Neural progenitor cell (in vitro differentiated cells): ENCODE results near the gene TMEM132E. TPM values are rescaled to one million over a fixed set of nuclear protein-coding genes. Genes with fewer than 3 reads are reported as not detected.

Source experiments
- DNase-seq: peaks from one replicate; pipeline ENCODE4 v3.0.0-alpha.2; 2016; ENCODE audit warnings: low spot score
- H2AFZ ChIP-seq: fragments of 200-600 bp; sonication (generic); replicated peaks from 2 replicates; pipeline ENCODE4 v1.6.1; 2016; ENCODE audit warnings: antibody characterized with exemption
- H3F3A ChIP-seq: fragments of 200-600 bp; sonication (generic); 2 replicates; pipeline ENCODE4 v1.6.1; 2016; ENCODE audit warnings: antibody characterized with exemption, low read depth
- H3K27ac ChIP-seq: fragments of 200-600 bp; sonication (generic); 2 replicates; pipeline ENCODE4 v1.5.1; 2016; ENCODE audit warnings: mild to moderate bottlenecking
- H3K27me3 ChIP-seq: fragments of 200-600 bp; sonication (generic); 2 replicates; pipeline ENCODE4 v1.6.1; 2016; ENCODE audit warnings: mild to moderate bottlenecking, moderate library complexity
- H3K36me3 ChIP-seq: fragments of 200-600 bp; sonication (generic); 2 replicates; pipeline ENCODE4 v1.5.1; 2016
- H3K4me1 ChIP-seq: fragments of 200-600 bp; sonication (generic); 2 replicates; pipeline ENCODE4 v1.6.1; 2016; ENCODE audit warnings: mixed run types
- H3K4me2 ChIP-seq: fragments of 200-600 bp; sonication (generic); 2 replicates; pipeline ENCODE4 v1.6.1; 2016
- H3K4me3 ChIP-seq: fragments of 200-600 bp; sonication (generic); 2 replicates; pipeline ENCODE4 v1.5.1; 2016
- H3K79me2 ChIP-seq: fragments of 200-600 bp; sonication (generic); 2 replicates; pipeline ENCODE4 v1.6.1; 2016; ENCODE audit warnings: low read depth
- H3K9ac ChIP-seq: fragments of 200-600 bp; sonication (generic); 2 replicates; pipeline ENCODE4 v1.6.1; 2016
- H3K9me3 ChIP-seq: fragments of 200-600 bp; sonication (generic); 2 replicates; pipeline ENCODE4 v1.5.1; 2016; ENCODE audit warnings: low read depth
- H4K20me1 ChIP-seq: fragments of 200-600 bp; sonication (generic); 2 replicates; pipeline ENCODE4 v1.6.1; 2016; ENCODE audit warnings: low read depth
- H3K27ac Mint-ChIP-seq: 3 replicates; pipeline ENCODE4 v1.8.0; 2021; ENCODE audit warnings: mixed read lengths
- H3K27me3 Mint-ChIP-seq: 2 replicates; pipeline ENCODE4 v1.8.0; 2022; ENCODE audit warnings: low read depth, mild to moderate bottlenecking, inconsistent platforms, moderate library complexity, mixed read lengths; ENCODE audit not compliant: insufficient read depth
- H3K36me3 Mint-ChIP-seq: 3 replicates; pipeline ENCODE4 v1.8.0; 2021; ENCODE audit warnings: mixed read lengths
- H3K4me1 Mint-ChIP-seq: 3 replicates; pipeline ENCODE4 v1.8.0; 2021; ENCODE audit warnings: mixed read lengths
- H3K4me3 Mint-ChIP-seq: 3 replicates; pipeline ENCODE4 v1.8.0; 2021; ENCODE audit warnings: mild to moderate bottlenecking, moderate library complexity, mixed read lengths
- H3K9me3 Mint-ChIP-seq: 3 replicates; pipeline ENCODE4 v1.8.0; 2020; ENCODE audit warnings: mixed read lengths
- CTCF ChIP-seq: fragments of 200-600 bp; sonication (generic); IDR thresholded peaks from 2 replicates; pipeline ENCODE4 v1.5.1; 2017; ENCODE audit warnings: antibody characterized with exemption, mild to moderate bottlenecking
- EZH2 ChIP-seq: fragments of 200-600 bp; sonication (generic); IDR thresholded peaks from 2 replicates; pipeline ENCODE4 v1.6.1; 2017; ENCODE audit warnings: antibody characterized with exemption, mild to moderate bottlenecking, moderate library complexity
- EZH2phosphoT487 ChIP-seq: fragments of 200-600 bp; sonication (generic); IDR thresholded peaks from 2 replicates; pipeline ENCODE4 v1.6.1; 2017; ENCODE audit warnings: antibody characterized with exemption
- total RNA-seq: library from RNA; depleted of rRNA; stranded (reverse); fragments of >200 nt; gene quantifications from 2 replicates; pipeline ENCODE4 v1.2.3, GENCODE V29; 2015; ENCODE audit warnings: low replicate concordance

TMEM132E gene
- total RNA-seq, 1 donor from 2014 or later: 0.21 TPM

- H3K9ac ChIP-seq: no peak overlapping the region
- H3K36me3 ChIP-seq: no peaks in the 10 kb centered on the region
- Mint-ChIP-seq H3K27ac (no peak overlapping the region), H3K9me3 (no peaks in the 10 kb centered on the region), H3K27me3 (peaks cover 23% of the 10 kb centered on the region), H3K36me3 (no peaks in the 10 kb centered on the region), H3K4me1 (no peaks in the 10 kb centered on the region), H3K4me3 (no peak overlapping the region)
- H3K4me2 ChIP-seq: no peak overlapping the region
- peaks cover 10% of the 10 kb centered on the region for H3K4me1 ChIP-seq
- peaks cover 40% of the 10 kb centered on the region for H3K27me3 ChIP-seq
- no peak overlapping the region for H2AFZ ChIP-seq
- H3K79me2 ChIP-seq: no peaks in the 10 kb centered on the region
- H4K20me1 ChIP-seq: no peaks in the 10 kb centered on the region
- H3K4me3 ChIP-seq: no peak overlapping the region
- DNase-seq: no peak
- TF ChIP-seq EZH2phosphoT487: no peak
- no peak for TF ChIP-seq CTCF
- no peak for TF ChIP-seq EZH2
- H3K27ac ChIP-seq: no peak overlapping the region
- no peaks in the 10 kb centered on the region for H3F3A ChIP-seq
- no peaks in the 10 kb centered on the region for H3K9me3 ChIP-seq
Observed at GRCh38 chr17:34683390-34683789, 104.0 kb downstream of the TMEM132E start.

Other genes starting within 250 kb of the TMEM132E start
- gene CCL13, start 223.1 kb upstream of the TMEM132E start, total RNA-seq: not detected in 2 replicates
- not detected in 2 replicates for gene CCL1, start 216.3 kb upstream of the TMEM132E start, total RNA-seq